ENCODE results near the gene PLCXD3.

- TF ChIP-seq POLR2AphosphoS5 (IDR thresholded peaks at IDR 0.05; ENCODE audit: low read depth, low read length) (no peak), CTCF (IDR thresholded peaks at IDR 0.05) (no peak)
Measured at GRCh38 chr5:41296066-41296465, 214.3 kb downstream of the PLCXD3 start.

Data from Panc1 (cell line).